ENCODE data around the gene CD151. TPM values are rescaled to one million over a fixed set of nuclear protein-coding genes. Genes with fewer than 3 reads are reported as not detected.

The CD151 gene
- total RNA-seq, 1 experiment from 2014 or later, result 482 TPM

DNA sequence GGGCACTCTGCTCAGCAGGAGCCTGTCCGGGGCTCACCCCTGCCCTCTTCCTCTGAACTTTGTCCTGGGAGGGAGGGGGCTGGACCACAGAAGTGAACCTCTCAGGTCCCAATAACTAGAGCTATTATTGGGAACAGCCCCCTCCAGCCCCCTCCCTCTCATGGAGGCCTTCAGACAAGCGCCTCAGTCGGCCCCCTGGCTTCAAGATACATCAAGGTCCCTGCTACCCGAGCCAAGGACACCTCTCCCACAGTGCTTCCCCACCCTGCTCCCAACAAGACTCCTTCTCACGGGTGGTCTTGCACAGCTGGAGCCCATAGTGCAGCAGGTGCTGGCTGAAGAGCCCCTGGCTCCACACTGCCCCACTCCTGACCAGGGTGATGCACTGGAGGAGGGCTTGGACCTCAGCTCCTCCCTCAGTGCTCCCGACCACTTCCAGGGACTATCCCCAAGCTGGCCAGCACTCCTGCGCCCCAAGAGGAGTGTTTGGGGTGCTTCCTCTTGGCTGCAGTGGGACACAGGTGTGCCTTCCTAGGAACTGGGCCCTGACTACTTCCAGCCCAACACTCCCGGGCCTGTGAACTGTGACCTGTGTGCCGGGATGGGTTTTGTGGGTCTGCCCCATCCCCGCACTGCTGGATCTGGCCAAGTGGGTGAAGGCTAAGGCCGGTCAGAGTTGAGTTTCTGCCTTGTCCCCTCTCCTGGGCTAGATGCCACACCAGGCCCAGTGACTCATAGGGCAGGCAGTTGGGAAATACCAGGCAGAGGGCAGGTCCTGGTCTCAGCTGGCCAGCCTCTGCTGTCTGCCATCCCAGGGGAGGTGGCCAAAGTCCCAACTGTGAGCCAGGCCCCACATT is 11.9 kb upstream of the CD151 start:
- H3K27me3 Mint-ChIP-seq (ENCODE audit: unreplicated experiment), result no peaks in the 10 kb centered on the region
- H3K4me3 Mint-ChIP-seq (ENCODE audit: low read depth, unreplicated experiment), result peak overlapping the region; percentile 77
- H3K27ac Mint-ChIP-seq (ENCODE audit: unreplicated experiment), result peak overlapping the region; percentile 88
- peaks cover 20% of the 10 kb centered on the region for H3K4me1 Mint-ChIP-seq (ENCODE audit: low read depth, unreplicated experiment)
- peaks cover 78% of the 10 kb centered on the region for H3K36me3 Mint-ChIP-seq (ENCODE audit: insufficient read depth, unreplicated experiment)
- BruUV-seq (replicated peaks), result no TSS peak
- intact Hi-C loops (cut with micrococcal nuclease; ENCODE audit: unreplicated experiment), result no loop called here
- no peaks in the 10 kb centered on the region for H3K9me3 Mint-ChIP-seq (ENCODE audit: low read depth, unreplicated experiment)
- no peak for TF ChIP-seq CTCF (IDR thresholded peaks at IDR 0.05; ENCODE audit: unreplicated experiment)
- CTCF ChIA-PET, result interaction anchor here (1.6 kb wide), 1 partner anchor 14 kb away, joined by 9 read pairs; no protein-coding TSS in a partner anchor
- peak; percentile 87 for DNase-seq

DNA sequence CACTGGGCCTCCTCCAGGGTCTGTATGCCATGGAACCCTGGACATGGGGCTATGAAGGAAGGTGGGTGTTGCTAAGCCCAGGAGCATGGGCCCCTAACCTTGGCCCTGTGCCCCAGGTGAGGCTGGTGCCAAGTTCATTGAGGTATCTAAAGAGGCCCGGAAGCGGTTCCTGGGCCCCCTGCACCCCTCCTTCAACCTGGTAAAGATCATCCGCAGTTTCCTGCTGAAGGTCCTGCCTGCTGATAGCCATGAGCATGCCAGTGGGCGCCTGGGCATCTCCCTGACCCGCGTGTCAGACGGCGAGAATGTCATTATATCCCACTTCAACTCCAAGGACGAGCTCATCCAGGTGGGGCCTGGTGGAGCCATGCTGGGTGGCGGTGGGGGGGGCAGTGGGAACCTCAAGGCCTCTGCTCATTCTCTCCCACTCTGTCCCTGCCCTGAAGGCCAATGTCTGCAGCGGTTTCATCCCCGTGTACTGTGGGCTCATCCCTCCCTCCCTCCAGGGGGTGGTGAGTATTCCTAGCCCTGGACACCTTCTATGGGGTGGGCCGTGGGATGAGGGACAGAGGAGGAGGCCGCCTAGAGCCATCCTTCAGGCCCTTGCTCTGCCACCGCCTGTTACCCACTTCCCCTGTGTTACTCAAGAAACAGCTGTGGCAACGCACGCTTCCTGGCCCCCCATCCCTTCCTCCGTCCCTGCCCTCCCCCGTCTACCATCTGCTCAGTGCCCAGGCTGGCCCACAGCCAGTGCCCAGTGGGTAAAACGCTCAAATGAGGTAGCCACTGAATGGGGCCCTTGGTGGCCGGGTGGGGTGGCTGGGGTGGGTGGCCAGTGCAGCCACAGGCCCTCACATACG is 11.0 kb upstream of the CD151 start:
- no peaks in the 10 kb centered on the region for H3K27me3 Mint-ChIP-seq (ENCODE audit: unreplicated experiment)
- peaks cover 79% of the 10 kb centered on the region for H3K36me3 Mint-ChIP-seq (ENCODE audit: insufficient read depth, unreplicated experiment)
- no TSS peak for BruUV-seq (replicated peaks)
- no peaks in the 10 kb centered on the region for H3K9me3 Mint-ChIP-seq (ENCODE audit: low read depth, unreplicated experiment)
- CTCF ChIA-PET, result interaction anchor here (0.8 kb wide), 1 partner anchor 27 kb away, joined by 3 read pairs; no protein-coding TSS in a partner anchor
- DNase-seq, result no peak
- peak overlapping the region; percentile 88 for H3K27ac Mint-ChIP-seq (ENCODE audit: unreplicated experiment)
- peaks cover 20% of the 10 kb centered on the region for H3K4me1 Mint-ChIP-seq (ENCODE audit: low read depth, unreplicated experiment)
- peak overlapping the region; percentile 77 for H3K4me3 Mint-ChIP-seq (ENCODE audit: low read depth, unreplicated experiment)
- intact Hi-C loops (cut with micrococcal nuclease; ENCODE audit: unreplicated experiment), result no loop called here
- no peak for TF ChIP-seq CTCF (IDR thresholded peaks at IDR 0.05; ENCODE audit: unreplicated experiment)

GRCh38 chr11:823441-824291 is 9.1 kb upstream of the CD151 start:
- no TSS peak for BruUV-seq (replicated peaks)
- CTCF ChIA-PET, result interaction anchor here (0.6 kb wide), 1 partner anchor 14 kb away, joined by 6 read pairs; no protein-coding TSS in a partner anchor

More at GRCh38 chr11:823441-824291, 9.1 kb upstream of the CD151 start:
- H3K4me3 Mint-ChIP-seq (ENCODE audit: low read depth, unreplicated experiment), result no peak overlapping the region
- DNase-seq, result no peak
- intact Hi-C loops (cut with micrococcal nuclease; ENCODE audit: unreplicated experiment), result no loop called here
- no peaks in the 10 kb centered on the region for H3K27me3 Mint-ChIP-seq (ENCODE audit: unreplicated experiment)
- H3K27ac Mint-ChIP-seq (ENCODE audit: unreplicated experiment), result no peak overlapping the region
- H3K9me3 Mint-ChIP-seq (ENCODE audit: low read depth, unreplicated experiment), result no peaks in the 10 kb centered on the region
- peaks cover 89% of the 10 kb centered on the region for H3K36me3 Mint-ChIP-seq (ENCODE audit: insufficient read depth, unreplicated experiment)
- no peak for TF ChIP-seq CTCF (IDR thresholded peaks at IDR 0.05; ENCODE audit: unreplicated experiment)
- peaks cover 30% of the 10 kb centered on the region for H3K4me1 Mint-ChIP-seq (ENCODE audit: low read depth, unreplicated experiment)
